Spinal cord (tissue), 10 donors: ENCODE data around the gene SMG6. TPM values are rescaled to one million over a fixed set of nuclear protein-coding genes. Genes with fewer than 3 reads are reported as not detected.

Experiments used
- DNase-seq, 6 donors: peaks; one replicate each; pipeline versions ENCODE4 v3.0.0 to v3.0.0-alpha.2; 2013 to 2015; ENCODE audit warnings: low spot score in 6 of 6, low read depth in 4 of 6
- H3K27ac ChIP-seq: one replicate; pipeline ENCODE4 v1.5.1; 2013; ENCODE audit warnings: low read depth, low read length, control low read depth
- H3K27me3 ChIP-seq: one replicate; pipeline ENCODE4 v1.6.1; 2013; ENCODE audit warnings: low read length; ENCODE audit not compliant: control insufficient read depth, insufficient read depth
- H3K36me3 ChIP-seq: one replicate; pipeline ENCODE4 v1.6.1; 2013; ENCODE audit warnings: low read length; ENCODE audit not compliant: control insufficient read depth, insufficient read depth
- H3K4me1 ChIP-seq: one replicate; pipeline ENCODE4 v1.6.1; 2013; ENCODE audit warnings: low read length; ENCODE audit not compliant: control insufficient read depth, insufficient read depth
- H3K4me3 ChIP-seq: one replicate; pipeline ENCODE4 v1.5.1; 2013; ENCODE audit warnings: low read depth, low read length, control low read depth
- H3K9me3 ChIP-seq: one replicate; pipeline ENCODE4 v1.6.1; 2013; ENCODE audit warnings: low read length; ENCODE audit not compliant: control insufficient read depth, insufficient read depth
- WGBS: methylation state at CpG from one replicate; pipeline ENCODE4 v1.1.5; 2013; ENCODE audit warnings: missing lambda C conversion rate; ENCODE audit not compliant: insufficient coverage; 5-methylcytosine and 5-hydroxymethylcytosine counted together
- polyA plus RNA-seq, 2 donors: library from polyadenylated mRNA; unstranded; fragments of 120-200 nt; gene quantifications; one replicate each; pipeline ENCODE4 v1.2.1, GENCODE V29; 2013; ENCODE audit not compliant: insufficient read length in 2 of 2
- total RNA-seq, 2 donors: library from RNA; depleted of rRNA in 1 of 2; stranded (reverse); fragments of 120-200 nt in 1 of 2; fragments of >200 nt in 1 of 2; gene quantifications; one replicate each; pipeline versions ENCODE4 v1.2.3 to v1.2.4, GENCODE V29; 2013 to 2014
- donor health status: healthy.

SMG6 gene
- total and polyA plus RNA-seq, 4 donors, result 26.4 to 46.3 (median 37.3) TPM

- H3K27ac ChIP-seq, result peak overlapping the region; percentile 33
- no peaks in the 10 kb centered on the region for H3K9me3 ChIP-seq
- peak in 2 of 6 donors; percentile 28 to 48 for DNase-seq
- peaks cover 44% of the 10 kb centered on the region for H3K36me3 ChIP-seq
- WGBS, result 20% methylated on average over 98 of the region's 98 CpGs
- H3K4me3 ChIP-seq, result peak overlapping the region; percentile 29
- H3K27me3 ChIP-seq, result peaks cover 71% of the 10 kb centered on the region
- peaks cover 56% of the 10 kb centered on the region for H3K4me1 ChIP-seq
Measured at GRCh38 chr17:2057760-2058585, 245.6 kb downstream of the SMG6 start.

GRCh38 chr17:2057175-2057759 lies 246.3 kb downstream of the SMG6 start:
- Histone ChIP-seq H3K27me3 (peaks cover 71% of the 10 kb centered on the region), H3K27ac (no peak overlapping the region), H3K9me3 (no peaks in the 10 kb centered on the region), H3K4me3 (no peak overlapping the region), H3K36me3 (peaks cover 39% of the 10 kb centered on the region), H3K4me1 (peaks cover 49% of the 10 kb centered on the region)
- WGBS, result 11% methylated on average over 81 of the region's 81 CpGs
- DNase-seq, result peak in 1 of 6 donors; percentile 39

DNA sequence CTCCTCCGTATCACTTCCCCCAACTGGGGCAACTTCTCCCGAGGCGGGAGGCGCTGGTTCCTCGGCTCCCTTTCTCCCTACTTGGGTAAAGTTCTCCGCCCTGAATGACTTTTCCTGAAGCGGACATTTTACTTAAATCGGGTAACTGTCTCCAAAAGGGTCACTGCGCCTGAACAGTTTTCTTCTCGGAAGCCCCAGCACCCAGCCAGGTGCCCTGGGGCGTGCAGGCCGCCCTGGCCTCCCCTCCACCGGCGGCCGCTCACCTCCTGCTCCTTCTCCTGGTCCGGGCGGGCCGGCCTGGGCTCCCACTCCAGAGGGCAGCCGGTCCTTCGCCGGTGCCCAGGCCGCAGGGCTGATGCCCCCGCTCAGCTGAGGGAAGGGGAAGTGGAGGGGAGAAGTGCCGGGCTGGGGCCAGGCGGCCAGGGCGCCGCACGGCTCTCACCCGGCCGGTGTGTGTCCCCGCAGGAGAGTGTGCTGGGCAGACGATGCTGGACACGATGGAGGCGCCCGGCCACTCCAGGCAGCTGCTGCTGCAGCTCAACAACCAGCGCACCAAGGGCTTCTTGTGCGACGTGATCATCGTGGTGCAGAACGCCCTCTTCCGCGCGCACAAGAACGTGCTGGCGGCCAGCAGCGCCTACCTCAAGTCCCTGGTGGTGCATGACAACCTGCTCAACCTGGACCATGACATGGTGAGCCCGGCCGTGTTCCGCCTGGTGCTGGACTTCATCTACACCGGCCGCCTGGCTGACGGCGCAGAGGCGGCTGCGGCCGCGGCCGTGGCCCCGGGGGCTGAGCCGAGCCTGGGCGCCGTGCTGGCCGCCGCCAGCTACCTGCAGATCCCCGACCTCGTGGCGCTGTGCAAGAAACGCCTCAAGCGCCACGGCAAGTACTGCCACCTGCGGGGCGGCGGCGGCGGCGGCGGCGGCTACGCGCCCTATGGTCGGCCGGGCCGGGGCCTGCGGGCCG lies 247.1 kb downstream of the SMG6 start:
- DNase-seq, result peak in 2 of 6 donors; percentile 43 to 59
- Histone ChIP-seq H3K4me1 (peaks cover 53% of the 10 kb centered on the region), H3K4me3 (peak overlapping the region; percentile 37), H3K27ac (peak overlapping the region; percentile 79), H3K36me3 (peaks cover 33% of the 10 kb centered on the region), H3K27me3 (peaks cover 70% of the 10 kb centered on the region), H3K9me3 (no peaks in the 10 kb centered on the region)
- whole genome bisulfite sequencing, result 31% methylated on average over 77 of the region's 85 CpGs

DNA sequence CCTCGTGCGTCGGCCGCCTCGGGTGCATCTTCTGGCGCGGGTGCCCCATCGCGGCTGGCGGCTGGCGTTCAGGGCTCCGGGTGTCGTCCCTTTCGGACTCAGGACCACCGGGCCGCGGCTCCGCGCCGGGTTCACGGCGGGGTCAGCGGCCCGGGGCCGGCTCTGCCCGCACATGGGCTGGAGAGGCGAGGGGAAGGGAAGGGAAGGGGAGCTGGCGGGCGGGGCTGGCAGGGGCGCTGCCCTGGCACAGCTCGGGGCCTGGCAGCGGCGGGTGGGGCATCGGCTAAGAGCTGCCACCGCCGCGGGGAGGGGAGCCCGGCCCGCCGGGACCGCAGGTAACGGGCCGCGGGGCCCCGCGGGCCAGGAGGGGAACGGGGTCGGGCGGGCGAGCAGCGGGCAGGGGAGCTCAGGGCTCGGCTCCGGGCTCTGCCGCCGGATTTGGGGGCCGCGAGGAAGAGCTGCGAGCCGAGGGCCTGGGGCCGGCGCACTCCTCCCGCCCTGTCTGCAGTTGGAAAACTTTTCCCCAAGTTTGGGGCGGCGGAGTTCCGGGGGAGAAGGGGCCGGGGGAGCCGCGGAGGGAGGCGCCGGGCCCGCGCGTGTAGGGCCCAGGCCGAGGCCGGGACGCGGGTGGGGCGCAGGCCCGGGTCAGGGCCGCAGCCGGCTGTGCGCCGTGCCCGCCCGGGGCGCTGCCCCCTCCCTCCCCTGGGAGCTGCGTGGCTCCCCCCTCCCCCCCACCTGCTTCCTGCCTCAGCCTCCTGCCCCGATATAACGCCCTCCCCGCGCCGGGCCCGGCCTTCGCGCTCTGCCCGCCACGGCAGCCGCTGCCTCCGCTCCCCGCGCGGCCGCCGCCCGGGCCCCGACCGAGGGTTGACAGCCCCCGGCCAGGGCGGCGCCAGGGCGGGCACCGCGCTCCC lies 248.0 kb downstream of the SMG6 start:
- H3K27me3 ChIP-seq, result peaks cover 65% of the 10 kb centered on the region
- peaks cover 50% of the 10 kb centered on the region for H3K4me1 ChIP-seq
- H3K9me3 ChIP-seq, result no peaks in the 10 kb centered on the region
- H3K36me3 ChIP-seq, result peaks cover 24% of the 10 kb centered on the region
- DNase-seq, result peak in 1 of 6 donors; percentile 37
- WGBS, result 7% methylated on average over 94 of the region's 113 CpGs
- peak overlapping the region; percentile 37 for H3K4me3 ChIP-seq
- peak overlapping the region; percentile 79 for H3K27ac ChIP-seq

DNA sequence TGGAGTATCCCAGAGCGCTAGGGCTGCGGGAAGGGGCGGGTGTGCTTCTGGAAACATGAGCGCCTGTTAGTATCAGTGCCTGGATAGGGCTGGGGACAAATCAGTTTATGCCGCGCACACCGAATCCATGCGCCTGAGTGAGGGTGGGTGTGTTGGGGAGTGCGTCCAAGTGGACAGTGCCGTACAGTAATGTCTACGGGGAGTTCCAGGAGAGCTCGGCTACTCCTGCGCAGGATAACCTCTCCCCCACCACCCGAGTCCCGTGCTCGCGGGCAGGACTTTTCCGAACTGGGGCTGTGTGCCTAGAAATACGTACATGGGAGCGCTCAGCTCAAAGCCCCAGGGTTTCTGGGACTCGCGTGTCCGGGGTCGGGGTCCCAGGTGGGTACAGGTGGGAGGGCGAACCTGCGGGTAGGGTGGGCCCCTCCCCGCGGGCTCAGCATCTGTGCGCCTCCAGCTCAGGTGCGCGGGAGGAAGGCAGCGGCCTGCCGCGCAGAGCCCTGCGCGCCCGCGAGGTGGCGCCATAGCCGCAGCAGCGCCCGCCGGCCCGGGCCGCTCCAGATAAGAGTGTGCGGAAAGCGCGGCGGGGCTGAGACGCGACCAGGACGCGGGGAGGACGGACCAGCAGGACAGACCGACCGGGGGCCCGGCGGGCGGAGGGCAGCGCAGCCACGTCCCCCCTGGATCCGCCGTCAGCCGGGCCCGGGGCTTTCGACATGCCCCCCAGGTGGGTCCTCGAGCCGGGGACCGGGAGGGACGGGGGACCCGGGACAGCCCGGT lies 248.9 kb downstream of the SMG6 start, which contains the start of gene HIC1:
TSS of gene HIC1 (plus strand) at position 592 of the 780 bp plus-strand sequence. CDS start 1,588 bp downstream, outside the sequence.
- DNase-seq, result peak in 2 of 6 donors; percentile 77 to 86
- Histone ChIP-seq H3K9me3 (no peaks in the 10 kb centered on the region), H3K4me3 (peak within 1 kb of the TSS; percentile 33), H3K27ac (peak within 1 kb of the TSS; percentile 79), H3K4me1 (peaks cover 43% of the 10 kb centered on the region), H3K27me3 (peaks cover 56% of the 10 kb centered on the region), H3K36me3 (peaks cover 16% of the 10 kb centered on the region)
- under 1% methylated on average over 63 of the region's 72 CpGs for WGBS

- no peaks in the 10 kb centered on the region for H3K9me3 ChIP-seq
- H3K4me3 ChIP-seq, result peak overlapping the region; percentile 33
- peaks cover 42% of the 10 kb centered on the region for H3K4me1 ChIP-seq
- H3K27me3 ChIP-seq, result peaks cover 52% of the 10 kb centered on the region
- peaks cover 16% of the 10 kb centered on the region for H3K36me3 ChIP-seq
- H3K27ac ChIP-seq, result peak overlapping the region; percentile 79
- DNase-seq, result no peak
- WGBS, result 11% methylated on average over 16 of the region's 16 CpGs
Measured at GRCh38 chr17:2054262-2054511, 249.4 kb downstream of the SMG6 start.

DNA sequence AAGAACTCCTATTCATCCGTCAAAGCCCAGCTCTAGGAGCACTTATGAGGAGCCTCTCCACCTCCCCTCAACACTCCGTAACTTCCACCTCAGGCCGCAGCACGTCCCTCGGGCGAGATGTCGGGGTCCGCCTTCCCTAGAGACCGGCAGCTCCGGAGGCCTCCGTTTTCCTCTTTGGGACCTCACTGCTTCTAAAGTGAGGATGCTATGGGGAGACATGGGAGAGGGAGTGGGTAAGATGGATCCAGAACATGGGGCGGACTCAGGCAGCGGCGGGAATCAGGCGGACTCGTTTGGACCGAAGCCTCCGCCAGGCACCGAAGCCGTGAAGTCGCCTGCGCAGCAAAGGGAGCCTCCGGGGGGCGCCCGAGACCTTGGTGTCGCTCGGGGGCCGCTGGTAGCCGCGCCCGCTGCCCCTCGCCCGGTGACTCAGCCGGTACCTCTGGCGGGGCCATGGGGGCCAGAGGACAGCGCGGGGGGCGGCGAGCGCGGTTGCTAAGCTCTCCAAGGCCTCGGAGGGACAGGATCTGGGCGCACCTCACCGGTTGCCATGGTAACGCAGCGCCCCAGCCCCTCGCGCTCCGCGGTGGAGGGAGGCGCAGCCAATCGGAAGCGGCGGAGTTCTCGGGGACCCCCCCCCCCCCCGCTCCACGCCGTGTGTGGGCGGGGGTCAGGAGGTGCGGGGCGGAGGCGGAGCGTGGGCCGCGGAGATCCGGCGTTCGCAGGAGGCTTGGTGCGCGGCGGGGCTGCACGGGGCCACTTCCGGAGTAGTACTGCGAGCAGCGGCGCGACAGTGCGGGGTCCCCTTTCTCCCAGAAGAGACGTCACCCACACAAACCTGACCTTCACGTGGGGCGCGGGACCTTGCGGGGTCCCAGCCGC lies 250.0 kb downstream of the SMG6 start:
- peaks cover 44% of the 10 kb centered on the region for H3K4me1 ChIP-seq
- H3K27ac ChIP-seq, result peak overlapping the region; percentile 79
- WGBS, result 4% methylated on average over 66 of the region's 84 CpGs
- peaks cover 16% of the 10 kb centered on the region for H3K36me3 ChIP-seq
- peaks cover 49% of the 10 kb centered on the region for H3K27me3 ChIP-seq
- DNase-seq, result peak in 2 of 6 donors; percentile 89 to 94
- peak overlapping the region; percentile 33 for H3K4me3 ChIP-seq
- H3K9me3 ChIP-seq, result no peaks in the 10 kb centered on the region
